Fibroblast of peridontal ligament (primary cell): ENCODE data around the gene UCKL1.

Experiments
- DNase-seq: peaks from one replicate; pipeline ENCODE4 v3.0.0-alpha.2; 2010; ENCODE audit errors: extremely low read depth

Gene UCKL1

GRCh38 chr20:63958964-63959698 is 2.9 kb upstream of the UCKL1 start:
- DNase-seq = no peak

DNA sequence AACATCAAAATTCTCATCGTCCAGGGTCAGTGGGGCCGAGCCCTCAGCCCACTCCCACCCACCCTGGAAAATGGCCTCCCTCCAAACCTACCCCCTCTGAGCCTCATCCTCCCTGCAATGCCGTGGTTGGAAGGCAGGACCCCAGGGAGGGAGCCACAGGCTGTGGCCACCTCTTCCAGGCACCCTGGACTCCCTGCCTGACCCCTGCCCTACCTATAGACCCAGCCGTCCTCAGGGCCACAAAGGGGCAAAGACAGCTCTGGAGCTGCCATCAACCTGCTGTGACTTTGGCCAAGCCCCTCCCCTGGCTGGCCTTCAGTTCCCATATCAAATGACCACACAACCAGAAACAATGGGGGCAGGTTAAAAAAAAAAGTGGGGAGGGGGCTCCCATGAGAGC is 2.3 kb upstream of the UCKL1 start:
- no peak for DNase-seq

DNA sequence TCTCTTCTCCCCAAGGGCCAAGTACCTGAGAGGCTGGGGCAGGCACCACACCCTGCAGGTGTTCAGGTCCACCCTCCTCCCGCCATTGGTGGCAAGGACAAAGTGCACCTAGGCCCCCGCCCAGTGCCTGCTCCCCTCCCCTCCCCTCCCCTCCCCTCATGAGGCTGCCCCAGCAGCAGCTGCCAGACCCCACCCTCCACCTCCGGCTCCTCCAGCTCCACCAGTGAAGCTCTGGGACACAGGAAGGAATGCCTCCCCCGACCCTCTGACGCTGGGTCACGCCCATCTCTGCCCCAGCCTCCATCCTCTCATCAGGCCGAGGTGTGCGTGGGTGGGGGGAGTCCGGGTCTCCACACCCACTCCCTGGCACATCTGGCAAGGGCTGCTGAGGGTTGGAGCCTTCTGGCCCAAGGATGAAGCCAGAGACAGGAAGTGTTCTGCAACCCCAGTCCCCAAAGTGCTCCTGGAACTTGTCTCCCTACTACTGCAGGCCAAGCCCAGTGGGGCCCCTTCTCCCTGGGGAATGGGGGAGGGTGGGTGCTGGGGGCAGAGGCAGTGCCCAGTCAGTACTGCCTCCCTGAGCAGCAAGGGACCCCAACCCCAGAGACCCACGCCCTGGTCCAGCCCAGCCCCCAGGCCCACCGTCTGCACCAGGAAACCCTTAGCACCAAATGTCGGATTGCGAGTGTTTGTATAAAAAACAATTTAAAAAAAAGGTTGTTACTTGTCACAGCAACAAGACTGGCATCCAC is 1.6 kb upstream of the UCKL1 start:
- no peak for DNase-seq

GRCh38 chr20:63957004-63957689 is 931 bp upstream of the UCKL1 start:
- peak; percentile 58 for DNase-seq

DNA sequence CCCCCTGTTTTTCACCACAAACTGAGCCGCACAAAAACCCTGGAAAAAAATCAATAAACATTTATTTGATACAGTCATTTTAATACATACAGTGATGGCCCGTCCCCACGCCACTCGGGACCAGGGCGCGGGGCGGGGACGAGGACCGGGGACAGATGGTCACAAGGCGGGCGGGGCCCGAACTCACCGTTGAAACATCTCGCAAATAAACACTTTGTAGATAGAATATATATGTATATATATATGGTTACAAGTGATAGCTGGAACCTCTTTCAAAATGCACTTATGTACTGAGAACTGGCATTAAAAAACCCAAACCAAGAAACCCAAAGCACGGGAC is 418 bp upstream of the UCKL1 start:
- no peak for DNase-seq

- DNase-seq = no peak
These were observed 862 bp downstream of the UCKL1 start for GRCh38 chr20:63955281-63955826.

DNA sequence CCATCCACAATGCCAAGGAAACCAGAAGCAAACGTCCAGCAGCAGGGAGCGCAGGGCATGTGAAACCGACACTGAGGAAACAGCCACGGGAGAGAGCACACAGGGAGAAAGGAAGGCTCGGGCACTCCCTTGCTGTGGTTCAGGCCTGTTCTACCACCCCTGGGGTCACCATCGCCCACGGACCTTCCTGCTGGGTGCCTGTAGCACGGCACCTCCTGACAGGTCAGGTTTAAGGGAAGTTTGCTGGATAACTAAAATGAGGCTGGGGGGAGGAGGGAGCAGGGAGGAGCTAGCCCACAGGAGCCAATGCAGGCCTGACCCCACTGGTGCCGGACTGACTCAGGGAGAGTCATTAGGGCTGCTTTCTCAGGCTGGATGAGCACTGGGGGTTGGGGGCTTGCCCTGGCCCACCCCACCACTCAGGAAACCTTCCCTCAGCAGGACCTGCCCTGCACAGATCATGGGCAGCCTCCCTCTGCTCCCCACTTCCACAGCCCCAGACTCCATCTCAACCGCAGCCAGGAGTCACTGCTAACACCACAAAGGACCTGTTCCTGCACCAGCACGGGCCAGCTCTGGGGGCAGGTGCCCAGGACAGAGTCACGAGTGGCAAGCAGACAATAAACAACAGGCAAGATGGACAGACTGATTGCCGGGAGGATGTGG is 2.3 kb downstream of the UCKL1 start:
- no peak for DNase-seq

GRCh38 chr20:63952769-63953168 is 3.4 kb downstream of the UCKL1 start:
- no peak for DNase-seq

DNA sequence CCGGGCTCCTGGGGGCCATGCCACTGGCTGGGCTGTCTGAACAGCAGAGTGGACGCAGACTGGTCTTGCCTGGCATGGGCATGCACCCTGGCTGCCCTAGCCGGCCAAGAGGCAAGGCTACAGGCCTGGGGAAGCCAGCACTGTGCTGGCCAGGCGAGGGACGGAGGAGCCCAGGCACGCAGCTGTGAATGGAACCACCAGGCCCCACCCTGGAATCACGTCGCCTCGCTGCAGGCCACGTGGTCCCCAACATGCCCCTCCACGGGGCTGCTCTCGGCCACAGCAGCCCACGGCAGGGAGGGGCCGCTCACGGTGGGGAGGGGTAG is 4.0 kb downstream of the UCKL1 start:
- no peak for DNase-seq

DNA sequence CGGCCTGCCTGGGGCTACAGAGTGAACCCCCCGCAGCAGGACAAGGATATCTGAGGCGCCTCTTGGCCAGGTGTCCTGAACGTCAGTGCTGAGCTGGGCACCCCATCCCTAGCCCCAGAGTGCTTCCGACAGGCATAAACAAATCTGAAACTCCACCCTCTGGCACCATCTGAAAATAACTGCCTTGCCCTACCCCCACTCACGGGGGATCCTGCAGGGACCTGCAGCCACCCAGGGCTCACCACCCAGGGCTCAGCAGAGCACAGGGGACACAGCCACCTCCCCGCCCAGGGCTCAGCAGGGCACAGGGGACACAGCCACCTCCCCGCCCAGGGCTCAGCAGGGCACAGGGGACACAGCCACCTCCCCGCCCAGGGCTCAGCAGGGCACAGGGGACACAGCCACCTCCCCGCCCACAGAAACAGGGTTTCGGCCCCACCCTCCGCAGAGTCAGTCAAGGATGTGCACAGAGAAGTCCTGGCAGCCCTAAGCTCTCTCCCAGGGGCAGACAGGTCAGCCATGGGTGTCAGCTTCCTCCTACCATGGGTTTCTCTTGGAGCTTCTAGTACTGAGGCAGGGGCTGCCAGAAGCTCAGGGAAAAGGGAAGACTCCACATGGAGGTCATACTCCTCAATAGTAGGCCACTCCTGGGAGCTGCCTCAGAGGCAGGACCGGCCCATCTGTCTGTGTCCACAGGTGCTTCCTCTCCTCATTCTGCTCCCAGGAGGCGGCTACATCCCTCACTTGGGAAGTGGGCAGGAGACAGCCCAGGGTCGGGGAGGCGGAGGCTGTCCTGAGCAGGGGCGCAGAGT is 4.6 kb downstream of the UCKL1 start:
- no peak for DNase-seq

DNA sequence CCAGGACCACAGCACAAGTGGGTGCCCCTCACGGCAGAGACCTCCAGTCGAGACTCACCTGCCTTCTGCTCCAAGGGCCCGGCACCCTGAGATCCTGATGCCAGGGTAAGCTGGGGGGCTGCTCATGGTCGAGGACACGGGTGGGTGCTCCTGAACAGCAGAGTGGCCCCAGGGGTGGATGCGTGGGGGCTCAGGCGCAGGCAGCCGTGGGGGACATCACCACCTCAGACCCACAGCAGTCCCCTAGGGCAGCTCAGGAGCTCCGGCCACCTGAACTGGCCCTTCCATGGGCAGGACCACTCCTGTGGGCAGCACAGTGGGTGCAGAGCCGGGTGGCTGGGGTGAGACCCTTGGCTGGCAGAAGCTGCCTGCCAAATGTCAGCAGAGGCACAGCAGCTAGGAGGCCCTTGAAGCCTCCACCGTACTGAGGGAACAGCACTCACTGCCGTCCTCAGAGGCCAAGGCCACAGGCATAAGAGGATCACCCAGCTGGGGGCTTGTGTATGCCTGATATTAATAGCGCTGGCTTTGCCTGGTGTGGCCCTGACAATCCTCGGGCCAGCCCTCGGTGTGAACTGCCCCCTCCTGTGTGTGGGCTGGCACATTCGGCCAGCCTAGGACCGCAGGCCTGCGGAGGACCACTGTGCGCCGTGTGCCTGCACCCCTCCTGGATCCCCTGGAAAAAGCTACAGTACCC is 5.4 kb downstream of the UCKL1 start:
- no peak for DNase-seq

GRCh38 chr20:63947638-63948456 is 8.4 kb downstream of the UCKL1 start:
- no peak for DNase-seq

- DNase-seq = no peak
These were observed 9.1 kb downstream of the UCKL1 start for GRCh38 chr20:63946986-63947637.

GRCh38 chr20:63945921-63946920 is 10.0 kb downstream of the UCKL1 start:
- no peak for DNase-seq

- DNase-seq = no peak
These were observed 11.1 kb downstream of the UCKL1 start for GRCh38 chr20:63945031-63945658.

DNA sequence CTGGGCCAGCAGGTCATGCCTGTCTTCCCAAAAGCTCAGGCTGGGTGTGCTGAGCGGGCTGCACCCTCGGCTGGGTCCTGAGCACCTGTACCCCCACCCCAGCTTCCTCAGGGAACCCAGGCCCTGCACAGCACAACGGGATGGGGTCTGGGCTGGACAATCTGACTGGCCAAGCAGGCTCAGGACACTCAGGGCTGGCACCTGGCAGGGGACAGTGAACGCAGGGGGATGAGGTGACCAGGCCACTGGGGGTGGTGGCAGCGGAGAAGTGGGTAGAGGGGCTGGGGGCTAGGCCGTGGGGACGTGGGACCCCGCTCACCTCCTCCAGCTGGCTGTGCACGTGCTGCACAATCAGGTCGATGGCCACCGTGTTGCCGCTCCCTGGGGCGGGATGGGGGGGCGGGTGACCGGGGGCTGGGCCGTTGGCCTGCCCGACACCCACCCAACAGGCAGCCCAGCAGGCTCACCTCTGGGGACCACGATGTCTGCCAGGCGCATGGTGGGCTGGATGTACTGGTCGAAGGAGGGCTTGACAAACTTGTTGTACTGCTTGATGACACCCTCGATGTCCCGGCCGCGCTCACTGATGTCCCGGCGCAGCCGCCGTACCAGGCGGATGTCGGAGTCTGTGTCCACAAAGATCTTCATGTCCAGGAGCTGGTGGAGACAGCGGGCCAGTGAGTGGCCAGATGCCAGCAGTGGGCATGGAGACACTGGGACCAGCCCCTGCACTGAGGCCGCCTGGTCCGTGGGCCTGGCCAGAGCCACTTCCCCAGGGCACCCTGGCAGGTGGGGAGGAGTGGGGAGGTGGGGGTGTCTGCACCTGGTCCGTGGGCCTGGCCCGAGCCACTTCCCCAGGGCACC is 11.9 kb downstream of the UCKL1 start:
- DNase-seq = no peak

DNA sequence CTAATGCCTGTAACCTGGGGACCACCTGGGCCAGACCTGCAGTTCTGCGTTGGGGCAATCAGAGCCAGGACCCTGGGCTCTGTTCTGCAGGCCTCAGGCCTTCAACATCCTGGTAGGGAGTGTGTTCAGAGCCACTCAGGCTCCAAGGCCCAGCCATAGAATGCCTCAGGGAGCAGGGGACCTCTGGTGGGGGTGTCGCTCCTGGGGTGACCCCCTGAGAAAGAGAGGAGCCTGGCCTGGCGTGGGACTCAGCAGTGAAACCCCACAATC is 12.5 kb downstream of the UCKL1 start:
- DNase-seq = no peak
